ENCODE measurements around the gene SOHLH2. TPM values are rescaled to one million over a fixed set of nuclear protein-coding genes. Genes with fewer than 3 reads are reported as not detected.

SOHLH2 gene
- total RNA-seq, 1 experiment from 2014 or later, result 1.6 TPM

DNA sequence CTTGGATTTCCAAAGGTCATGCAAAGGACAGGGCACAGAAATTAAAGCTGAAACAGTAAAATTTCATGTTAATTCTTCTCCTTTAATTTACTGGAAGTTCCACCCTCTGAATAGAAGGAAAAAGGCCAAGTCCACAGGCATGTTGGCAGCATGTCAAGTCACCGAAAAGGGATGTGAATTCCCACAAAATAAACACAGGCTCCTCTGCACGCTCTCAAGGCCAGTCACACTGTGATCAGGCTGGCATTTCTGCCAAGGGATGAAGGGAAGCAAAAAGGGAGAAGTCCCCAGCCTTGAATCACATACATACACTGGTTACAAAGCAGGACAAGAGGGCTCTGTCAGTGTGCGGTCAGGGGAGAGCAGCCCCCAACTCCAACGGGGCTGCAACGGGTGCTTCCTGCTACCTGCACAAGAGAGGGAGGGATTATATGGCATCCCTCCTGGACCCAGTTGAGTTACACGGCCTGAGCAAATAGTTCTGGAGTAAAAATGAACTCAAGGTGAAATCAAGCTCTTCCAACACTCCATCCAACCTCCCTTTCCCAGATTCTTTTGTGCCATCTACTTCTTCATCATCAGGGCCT, 90.0 kb downstream of the SOHLH2 start:
- Histone ChIP-seq H3K9me3 (ENCODE audit: low read depth, low read length, poor library complexity, severe bottlenecking) (no peaks in the 10 kb centered on the region), H3K27me3 (replicated peaks; ENCODE audit: insufficient read depth, low read depth, low read length, poor library complexity) (no peaks in the 10 kb centered on the region), H3K4me3 (ENCODE audit: low read depth, low read length, poor library complexity, severe bottlenecking) (no peak overlapping the region), H3K36me3 (ENCODE audit: insufficient read depth, low read length, poor library complexity, severe bottlenecking) (no peaks in the 10 kb centered on the region), H3K4me1 (ENCODE audit: insufficient read depth, low read length, poor library complexity, severe bottlenecking) (peaks cover 2% of the 10 kb centered on the region), H3K27ac (ENCODE audit: low read depth, low read length, poor library complexity, severe bottlenecking) (no peak overlapping the region)
- intact Hi-C loops (cut with micrococcal nuclease; ENCODE audit: unreplicated experiment), result no loop called here
- no peak for DNase-seq (ENCODE audit: low spot score)
- TF ChIP-seq, protein P1, sequence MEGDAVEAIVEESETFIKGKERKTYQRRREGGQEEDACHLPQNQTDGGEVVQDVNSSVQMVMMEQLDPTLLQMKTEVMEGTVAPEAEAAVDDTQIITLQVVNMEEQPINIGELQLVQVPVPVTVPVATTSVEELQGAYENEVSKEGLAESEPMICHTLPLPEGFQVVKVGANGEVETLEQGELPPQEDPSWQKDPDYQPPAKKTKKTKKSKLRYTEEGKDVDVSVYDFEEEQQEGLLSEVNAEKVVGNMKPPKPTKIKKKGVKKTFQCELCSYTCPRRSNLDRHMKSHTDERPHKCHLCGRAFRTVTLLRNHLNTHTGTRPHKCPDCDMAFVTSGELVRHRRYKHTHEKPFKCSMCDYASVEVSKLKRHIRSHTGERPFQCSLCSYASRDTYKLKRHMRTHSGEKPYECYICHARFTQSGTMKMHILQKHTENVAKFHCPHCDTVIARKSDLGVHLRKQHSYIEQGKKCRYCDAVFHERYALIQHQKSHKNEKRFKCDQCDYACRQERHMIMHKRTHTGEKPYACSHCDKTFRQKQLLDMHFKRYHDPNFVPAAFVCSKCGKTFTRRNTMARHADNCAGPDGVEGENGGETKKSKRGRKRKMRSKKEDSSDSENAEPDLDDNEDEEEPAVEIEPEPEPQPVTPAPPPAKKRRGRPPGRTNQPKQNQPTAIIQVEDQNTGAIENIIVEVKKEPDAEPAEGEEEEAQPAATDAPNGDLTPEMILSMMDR (conservative IDR thresholded peaks at IDR 0.05; ENCODE audit: low read depth, low read length), result no peak
- no peak for TF ChIP-seq EZH2 (IDR thresholded peaks at IDR 0.05; ENCODE audit: borderline replicate concordance, low read depth, low read length, poor library complexity, severe bottlenecking)
- BruUV-seq (replicated peaks), result no TSS peak
- POLR2A ChIA-PET (ENCODE audit: low non-redundant PET), result no interaction called here
- CTCF ChIA-PET, result no interaction called here

Other genes starting within 250 kb of the SOHLH2 start
- gene DCLK1, start 83.2 kb downstream of the SOHLH2 start, total RNA-seq (2021), result 11.2 and 15.7 TPM in 2 replicates
- gene CCDC169, start 83.3 kb upstream of the SOHLH2 start, total RNA-seq (2021), result 14.3 and 14.5 TPM in 2 replicates
- 169 and 182 TPM in 2 replicates for gene SPART, start 131.8 kb upstream of the SOHLH2 start, total RNA-seq (2021)
- gene CCNA1, start 217.9 kb upstream of the SOHLH2 start, total RNA-seq (2021), result 3.4 and 4.9 TPM in 2 replicates